ENCODE data around the gene STIM1. TPM values are rescaled to one million over a fixed set of nuclear protein-coding genes. Genes with fewer than 3 reads are reported as not detected.

The STIM1 gene
- total and polyA plus RNA-seq, 10 of the 15 experiments (the other 5 are each of a cell fraction or from before 2014, with no cell fraction given), result 8.6 to 57.7 (median 29.3) TPM

- H3K27me3 ChIP-seq (replicated peaks in 1 of 2; ENCODE audit: control insufficient read depth in 2 of 2, insufficient read depth in 2 of 2, low read length in 1 of 2), result no peaks in the 10 kb centered on the region
- no peaks in the 10 kb centered on the region for H3K79me2 ChIP-seq (ENCODE audit: control insufficient read depth, insufficient read depth, low read length)
- ATAC-seq, result no peak
- POLR2A ChIA-PET, result no interaction called here
- TF ChIP-seq BCL3 (IDR thresholded peaks at IDR 0.05; ENCODE audit: borderline replicate concordance, insufficient read depth, low read depth, low read length, poor library complexity, severe bottlenecking) (no peak), CEBPZ (IDR thresholded peaks at IDR 0.05; ENCODE audit: low read depth, low read length) (no peak), SREBF1 (IDR thresholded peaks at IDR 0.05; ENCODE audit: low read length) (no peak), TCF3 (IDR thresholded peaks at IDR 0.05; ENCODE audit: borderline replicate concordance, insufficient read depth, low read depth, low read length) (no peak), CBFB (IDR thresholded peaks at IDR 0.05; ENCODE audit: low read depth) (no peak), TARDBP (IDR thresholded peaks at IDR 0.05; ENCODE audit: borderline replicate concordance) (no peak), POU2F2 (IDR thresholded peaks at IDR 0.05; ENCODE audit: borderline replicate concordance, low read depth, low read length) (no peak), EED (IDR thresholded peaks at IDR 0.05; ENCODE audit: low read depth) (no peak)
- no peak for DNase-seq (ENCODE audit: low read depth, low spot score)
- no peaks in the 10 kb centered on the region for H3K4me1 ChIP-seq (ENCODE audit: control insufficient read depth, insufficient read depth, low read length)
- CTCF ChIA-PET, result interaction anchor here (1.4 to 6.6 kb wide), 2 partner anchors 9 to 38 kb away, joined by 3 to 33 read pairs; partner anchors contain the start of gene PGAP2
- RAD21 ChIA-PET (ENCODE audit: unreplicated experiment), result interaction anchor here (2.2 kb wide), 1 partner anchor 8 kb away, joined by 5 read pairs; the partner anchor contains the start of gene PGAP2
- no peaks in the 10 kb centered on the region for H4K20me1 ChIP-seq (ENCODE audit: control insufficient read depth, insufficient read depth)
- H3K27ac ChIP-seq (ENCODE audit: control insufficient read depth, insufficient read depth), result no peak overlapping the region
- H3K9me3 ChIP-seq (replicated peaks; ENCODE audit: control insufficient read depth, insufficient read depth, low read length), result no peaks in the 10 kb centered on the region
- intact Hi-C loops (cut with micrococcal nuclease; ENCODE audit: unreplicated experiment) (no loop called here), in situ Hi-C loops (cut with MboI) (no loop called here)
- H3K4me3 ChIP-seq, result no peak overlapping the region
- no peaks in the 10 kb centered on the region for H3K36me3 ChIP-seq (ENCODE audit: control insufficient read depth in 2 of 2, insufficient read depth in 2 of 2, low read length in 1 of 2)
- SMC1A ChIA-PET (ENCODE audit: uncharacterized antibody, unreplicated experiment), result interaction anchor here (0.7 kb wide), 1 partner anchor 25 kb away, joined by 3 read pairs; no protein-coding TSS in a partner anchor
- no TSS peak for BruUV-seq (replicated peaks)
- H3K9ac ChIP-seq (ENCODE audit: control insufficient read depth, insufficient read depth, low read length), result no peak overlapping the region
- FAIRE-seq, result no peak
- no peak overlapping the region for H3K4me2 ChIP-seq (ENCODE audit: control insufficient read depth, insufficient read depth)
- no peak overlapping the region for H2AFZ ChIP-seq (ENCODE audit: control insufficient read depth, low read depth, low read length)
- 74% methylated on average over 2 of the region's 2 CpGs for WGBS (ENCODE audit: insufficient coverage, insufficient replicate concordance, low lambda C conversion rate, missing lambda C conversion rate)
These were observed 38.8 kb upstream of the STIM1 start for GRCh38 chr11:3816673-3817072.

Measured in GM12878 (cell line).